IPS DF 4.7 (cell line): ENCODE measurements around the gene SLC27A2.

Source experiments
- DNase-seq: peaks from one replicate; pipeline ENCODE4 v3.0.0-alpha.2; 2013; ENCODE audit warnings: low spot score; ENCODE audit errors: extremely low read depth

The SLC27A2 gene

DNA sequence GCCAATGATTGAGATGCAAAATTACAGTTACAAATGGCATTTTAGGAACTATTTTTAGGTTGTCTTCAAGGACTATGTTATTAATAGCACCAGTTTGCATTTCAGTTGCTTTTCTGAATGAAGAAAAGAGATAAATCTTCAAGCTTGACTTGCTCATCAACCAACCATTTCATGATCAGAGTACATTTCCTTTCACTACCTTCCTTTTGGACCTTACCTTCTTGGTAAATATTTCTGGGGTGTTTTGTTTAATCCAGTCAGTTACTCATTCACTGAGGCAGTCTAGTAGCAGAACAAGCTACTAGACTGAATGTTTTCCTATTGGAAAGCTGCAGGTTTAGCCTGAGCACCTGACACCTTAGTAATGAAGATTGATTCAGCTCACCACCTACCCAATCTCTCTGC, 8.2 kb downstream of the SLC27A2 start:
- no peak for DNase-seq

DNA sequence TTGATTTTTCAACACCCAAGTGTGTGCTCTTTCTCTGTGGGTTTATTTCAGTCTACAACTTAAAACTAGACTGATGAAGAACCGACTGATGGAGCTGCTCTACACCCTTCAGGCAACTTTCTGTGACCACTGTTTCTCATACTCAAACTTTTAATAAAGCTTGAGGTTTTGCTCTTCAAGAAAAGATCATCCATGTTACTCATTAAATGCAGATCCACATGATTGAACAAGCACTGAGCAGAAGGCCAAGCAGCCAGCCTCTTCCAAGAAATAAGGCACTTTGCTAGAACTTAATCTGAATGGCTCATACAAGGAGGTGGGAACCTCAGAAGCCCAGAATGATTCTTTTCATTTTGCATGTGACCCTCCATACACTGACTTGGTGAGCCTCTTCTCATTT, 8.7 kb downstream of the SLC27A2 start:
- DNase-seq: no peak

DNA sequence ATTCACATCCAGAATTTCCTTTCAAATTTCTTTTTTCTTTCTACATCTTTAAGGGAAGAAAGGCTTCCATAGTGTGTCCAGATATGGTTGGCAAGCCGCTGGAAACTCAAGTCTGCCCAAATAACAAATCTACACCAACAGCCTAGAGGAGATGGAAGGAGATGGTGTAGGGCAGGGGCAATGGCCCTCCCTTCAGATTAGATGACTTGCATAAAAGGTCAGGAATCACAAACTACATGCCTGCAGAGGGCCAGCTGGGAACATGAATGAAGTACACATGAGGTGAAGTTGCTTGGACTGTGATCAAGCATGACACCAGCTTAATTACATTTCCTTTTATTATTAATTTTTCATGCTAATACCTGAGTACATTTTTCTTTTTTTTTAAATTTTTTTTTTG, 10.2 kb downstream of the SLC27A2 start:
- no peak for DNase-seq

DNA sequence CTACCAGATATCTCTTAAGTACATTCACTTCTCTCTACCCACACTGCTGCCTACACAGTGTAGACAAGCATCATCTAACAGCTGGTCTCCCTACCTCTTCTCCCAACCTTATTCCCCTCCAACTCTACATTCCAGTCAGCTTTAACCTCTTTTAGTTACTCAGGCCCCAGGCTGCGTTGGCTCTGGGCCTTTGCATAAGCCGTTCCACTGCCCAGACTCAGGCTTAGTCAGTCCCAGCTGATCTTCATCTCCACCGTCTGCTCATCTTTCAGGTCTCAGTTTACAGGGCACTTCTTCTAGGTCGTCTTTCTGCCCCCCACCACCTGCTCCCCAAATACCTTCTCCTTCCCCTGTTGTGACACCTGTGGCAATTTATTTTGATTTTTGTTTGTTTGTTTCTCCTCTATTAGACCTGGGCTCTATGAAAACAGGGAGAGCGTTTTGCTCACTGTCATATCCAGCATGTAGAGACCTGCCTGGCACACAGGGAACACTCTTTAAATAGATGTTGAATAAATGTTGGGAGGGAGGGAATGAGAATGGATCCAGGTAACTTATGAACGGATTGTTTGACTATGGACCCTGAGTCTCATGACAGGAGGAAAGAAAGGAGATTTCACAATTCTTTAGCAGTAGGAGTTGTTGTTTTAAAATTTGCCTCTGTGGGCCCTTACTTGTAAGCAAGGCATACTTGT, 11.1 kb downstream of the SLC27A2 start:
- DNase-seq: no peak

DNA sequence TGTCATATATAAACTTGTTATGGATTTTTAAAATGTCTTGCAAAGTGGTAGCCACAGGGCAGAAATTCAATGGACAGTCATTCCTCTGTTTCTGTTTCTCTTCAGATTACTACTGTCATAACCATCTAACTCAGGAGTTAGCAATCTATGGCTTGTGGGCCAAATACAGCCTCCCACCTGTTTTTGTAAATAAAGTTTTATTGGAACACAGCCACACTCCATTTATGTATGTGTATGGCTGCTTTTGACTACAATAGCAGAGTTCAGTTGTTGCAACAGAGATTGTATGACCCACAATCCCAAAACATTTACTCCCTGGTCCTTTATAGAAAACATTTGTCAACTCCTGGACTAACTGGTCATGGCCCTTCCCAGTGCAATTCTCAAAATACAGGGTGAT, 20.0 kb downstream of the SLC27A2 start:
- no peak for DNase-seq

DNA sequence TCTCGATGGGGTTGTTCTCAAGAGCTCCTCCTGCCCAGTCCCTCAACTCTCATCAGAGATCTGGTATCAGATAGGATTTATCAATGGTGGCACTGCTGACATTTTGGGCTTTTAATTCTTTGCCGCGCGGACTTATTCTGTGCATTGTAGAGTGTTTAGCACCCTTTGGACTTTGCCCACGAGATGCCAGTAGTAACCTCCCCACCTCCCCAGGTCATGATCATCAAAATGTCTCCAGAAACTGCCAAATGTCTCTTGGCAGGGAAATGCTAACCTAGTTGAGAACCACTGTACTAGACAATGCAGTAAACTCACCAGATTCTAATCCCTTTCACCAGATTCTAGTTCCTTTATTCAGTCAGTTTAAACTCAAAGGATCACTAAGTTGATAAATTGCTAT, 24.0 kb downstream of the SLC27A2 start:
- DNase-seq: no peak

DNA sequence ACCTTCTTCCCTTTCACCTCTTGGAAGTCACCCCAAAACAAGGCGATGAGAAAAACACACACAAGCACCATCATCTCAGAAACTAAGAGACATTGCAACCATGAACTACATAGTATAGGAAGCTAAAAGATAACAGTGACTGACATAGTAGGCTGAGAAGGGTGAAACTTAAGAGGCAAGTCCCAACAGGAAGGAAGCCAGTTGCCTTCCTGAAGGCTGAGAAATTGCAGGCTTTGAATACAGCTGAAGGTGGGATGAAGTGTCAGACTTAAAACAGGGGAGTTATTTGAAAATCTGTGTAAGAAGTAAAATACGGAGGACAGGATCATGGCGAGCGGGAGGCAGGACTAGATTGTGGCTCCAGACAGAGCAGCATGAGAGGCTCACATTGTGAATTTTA, 27.8 kb downstream of the SLC27A2 start:
- no peak for DNase-seq

DNA sequence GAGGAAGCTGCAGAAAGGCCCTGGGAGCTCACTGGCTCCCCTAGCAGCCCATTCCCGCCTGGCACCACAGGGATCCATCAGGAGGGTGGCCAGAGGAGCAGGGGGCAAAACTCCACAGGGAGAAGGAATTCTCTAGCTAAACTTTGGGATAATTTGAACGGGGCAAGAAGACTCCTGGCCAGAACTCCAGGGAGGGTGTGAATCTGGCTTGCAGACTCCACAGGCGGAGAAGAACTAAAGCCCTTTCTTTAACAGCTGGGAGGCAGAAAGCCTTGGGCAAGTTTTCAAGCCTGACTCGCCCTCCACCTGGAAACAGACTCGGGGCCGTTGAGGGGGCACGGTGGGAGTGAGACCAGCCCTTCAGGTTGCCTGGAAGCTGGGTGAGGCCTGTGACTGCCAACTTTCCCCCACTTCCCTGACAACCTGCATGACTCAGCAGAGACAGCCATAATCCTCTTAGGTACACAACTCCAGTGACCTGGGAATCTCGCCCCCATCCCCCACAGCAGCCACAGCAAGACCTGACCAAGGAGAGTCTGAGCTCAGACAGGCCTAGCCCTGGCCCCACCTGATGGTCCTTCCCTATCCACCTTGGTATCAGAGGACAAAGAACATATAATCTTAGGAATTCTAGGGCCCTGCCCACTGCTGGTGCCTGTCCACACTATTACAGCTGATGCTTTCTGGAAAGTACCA, 28.6 kb downstream of the SLC27A2 start:
- no peak for DNase-seq

DNA sequence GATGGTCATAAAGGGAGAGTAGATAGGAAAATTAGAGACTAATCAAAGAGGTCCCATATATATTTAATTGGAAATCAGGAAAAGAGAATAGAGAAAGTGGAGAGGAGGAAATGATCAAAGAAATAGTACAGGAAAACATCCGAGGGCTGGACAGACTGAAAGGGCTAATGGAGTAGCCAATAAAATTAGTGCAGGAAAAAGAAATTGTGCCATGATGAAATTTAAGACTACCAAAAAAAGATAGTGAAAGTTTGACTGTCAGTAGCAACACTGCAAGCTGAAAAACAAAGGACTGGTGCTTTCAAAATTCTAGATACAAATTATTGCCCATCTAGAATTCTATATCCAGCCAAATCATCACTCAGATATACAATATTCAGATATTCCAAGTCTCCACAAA, 36.3 kb downstream of the SLC27A2 start:
- DNase-seq: no peak

DNA sequence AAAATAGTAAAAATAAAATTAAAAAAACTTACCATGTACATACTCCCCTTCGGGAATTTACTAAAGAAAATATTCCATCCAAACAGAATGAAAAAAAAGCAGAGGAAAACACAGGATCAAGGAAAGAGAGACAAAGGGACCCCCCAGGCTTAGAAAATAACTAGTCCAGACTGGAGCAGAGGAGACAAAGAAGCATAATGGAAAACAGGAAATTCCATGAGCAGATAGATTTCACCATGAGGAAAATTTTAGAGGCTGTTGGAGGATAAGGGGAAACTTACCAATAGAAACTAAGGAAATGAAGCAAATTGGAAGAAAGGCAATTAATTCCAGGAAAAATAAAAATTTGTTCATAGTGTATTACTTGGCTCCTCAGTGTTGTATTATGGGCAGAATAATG, 36.7 kb downstream of the SLC27A2 start:
- DNase-seq: no peak

DNA sequence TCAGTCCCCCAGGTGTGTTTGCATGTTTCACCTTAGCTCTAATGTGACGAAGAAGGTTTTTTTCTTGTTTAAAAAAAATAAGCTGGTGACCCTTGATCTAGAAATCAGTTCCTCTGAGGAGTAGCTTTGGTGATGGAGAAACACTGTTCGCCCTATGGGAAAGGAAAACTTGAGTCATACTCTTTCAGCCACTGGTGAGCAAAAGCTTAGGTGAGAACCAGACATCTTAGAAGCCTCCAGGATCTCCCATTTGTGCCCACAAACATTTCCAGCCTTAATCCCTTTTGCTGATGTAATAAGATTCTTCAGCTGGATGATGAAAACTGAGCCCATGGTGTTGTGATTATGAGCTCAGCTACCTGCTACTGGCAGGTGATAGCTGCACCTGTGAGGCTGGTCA, 37.8 kb downstream of the SLC27A2 start:
- no peak for DNase-seq

DNA sequence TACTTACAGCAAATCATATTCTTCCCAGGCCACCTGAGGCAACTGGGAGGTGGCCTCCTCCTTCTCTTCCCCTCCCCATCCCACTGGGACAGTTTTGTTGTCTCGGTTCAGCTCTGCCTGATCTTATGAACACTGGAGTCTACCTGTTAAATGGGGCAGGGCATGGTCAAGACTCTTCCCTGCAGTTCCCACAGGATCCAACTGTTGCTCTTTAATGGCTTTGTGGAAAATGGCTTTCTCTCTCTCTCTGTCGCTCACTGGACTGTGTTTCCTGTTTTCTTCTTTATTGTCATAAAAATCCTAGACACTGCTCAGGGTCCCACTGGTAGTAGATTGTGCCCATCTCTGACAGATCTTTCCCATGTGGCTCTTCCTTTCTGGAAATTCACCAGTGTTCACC, 40.2 kb downstream of the SLC27A2 start:
- no peak for DNase-seq

DNA sequence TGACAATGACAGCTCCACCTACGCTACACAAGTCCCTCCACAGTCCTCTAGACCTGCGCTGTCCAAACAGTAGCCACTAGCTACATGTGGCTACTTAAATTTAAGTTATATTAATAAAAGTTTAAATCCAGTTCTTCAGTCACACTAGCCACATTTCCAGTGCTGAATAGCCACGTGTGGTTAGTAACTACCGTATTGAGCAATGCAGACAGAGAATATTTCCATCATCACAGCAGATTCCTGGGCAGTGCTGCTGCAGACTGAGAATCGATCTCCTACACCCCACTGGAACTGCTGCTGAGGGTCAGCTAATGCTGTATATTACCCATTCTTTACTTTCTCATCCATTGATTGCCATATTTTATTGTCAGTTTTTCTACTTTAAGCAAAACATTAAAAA, 42.6 kb downstream of the SLC27A2 start:
- DNase-seq: no peak

DNA sequence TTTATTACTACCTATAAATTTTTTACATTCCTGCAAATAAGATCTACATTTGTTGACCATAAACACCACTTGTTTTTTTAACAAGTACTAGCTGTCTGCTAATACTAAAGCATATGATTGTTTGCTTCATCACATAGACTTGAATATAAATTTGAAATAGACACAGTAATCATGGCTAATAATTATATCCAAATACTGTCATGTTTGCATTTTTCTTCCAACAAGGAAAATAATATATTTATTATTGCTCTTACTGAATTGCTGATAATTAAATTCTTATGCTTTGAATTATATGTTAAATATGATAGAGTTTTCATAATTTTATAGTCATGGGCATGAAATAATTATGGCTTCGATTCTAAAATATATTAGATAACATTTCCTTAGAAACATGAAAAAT, 43.1 kb downstream of the SLC27A2 start:
- no peak for DNase-seq

DNA sequence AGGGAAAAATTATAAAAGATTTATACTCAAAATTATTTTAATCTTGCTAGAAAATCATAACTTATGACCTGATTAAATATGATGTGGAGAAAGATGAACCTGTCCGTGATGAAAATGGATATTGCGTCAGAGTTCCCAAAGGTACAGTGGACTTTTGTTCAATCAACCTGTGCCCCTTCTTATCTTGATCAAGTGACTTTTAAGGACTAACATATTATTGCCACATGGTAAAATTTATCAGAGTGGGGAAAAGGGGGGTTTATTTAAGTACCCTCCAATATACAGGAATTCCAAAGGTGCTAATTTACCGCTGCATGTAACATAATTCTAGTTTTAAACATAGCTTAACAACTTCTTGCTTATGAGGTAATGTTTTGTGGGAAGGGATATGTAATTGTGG, 43.9 kb downstream of the SLC27A2 start:
- DNase-seq: no peak

DNA sequence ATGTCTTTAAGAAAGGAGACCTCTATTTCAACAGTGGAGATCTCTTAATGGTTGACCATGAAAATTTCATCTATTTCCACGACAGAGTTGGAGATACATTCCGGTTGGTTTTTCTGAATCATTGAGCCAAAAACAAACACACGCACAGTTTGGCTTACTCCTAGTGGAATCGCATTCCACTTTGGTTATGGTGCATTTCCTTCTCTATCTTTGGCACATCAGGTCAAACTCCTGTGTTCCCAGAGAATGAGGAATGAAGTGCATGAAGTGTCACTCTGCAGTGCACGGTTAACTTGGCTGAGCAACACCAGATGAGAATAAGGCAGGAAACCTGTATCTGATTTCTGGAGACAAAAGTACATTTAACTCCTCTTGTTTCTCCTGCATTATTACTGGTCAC, 45.1 kb downstream of the SLC27A2 start:
- DNase-seq: no peak

DNA sequence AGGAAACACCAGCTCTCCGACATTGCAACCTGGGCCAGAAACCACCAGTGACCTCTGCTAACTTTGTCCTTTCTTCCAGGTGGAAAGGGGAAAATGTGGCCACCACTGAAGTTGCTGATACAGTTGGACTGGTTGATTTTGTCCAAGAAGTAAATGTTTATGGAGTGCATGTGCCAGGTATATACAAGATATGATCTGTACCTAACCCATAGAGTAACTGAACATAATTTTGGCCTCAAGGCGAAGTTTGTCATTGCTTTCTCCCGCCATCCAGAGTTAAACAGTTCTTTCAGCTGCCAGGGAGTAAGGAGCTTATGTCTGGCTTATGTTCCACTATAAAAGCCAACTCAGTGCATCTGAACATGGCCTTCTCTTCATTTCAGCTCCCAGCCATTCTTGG, 46.9 kb downstream of the SLC27A2 start:
- DNase-seq: no peak

DNA sequence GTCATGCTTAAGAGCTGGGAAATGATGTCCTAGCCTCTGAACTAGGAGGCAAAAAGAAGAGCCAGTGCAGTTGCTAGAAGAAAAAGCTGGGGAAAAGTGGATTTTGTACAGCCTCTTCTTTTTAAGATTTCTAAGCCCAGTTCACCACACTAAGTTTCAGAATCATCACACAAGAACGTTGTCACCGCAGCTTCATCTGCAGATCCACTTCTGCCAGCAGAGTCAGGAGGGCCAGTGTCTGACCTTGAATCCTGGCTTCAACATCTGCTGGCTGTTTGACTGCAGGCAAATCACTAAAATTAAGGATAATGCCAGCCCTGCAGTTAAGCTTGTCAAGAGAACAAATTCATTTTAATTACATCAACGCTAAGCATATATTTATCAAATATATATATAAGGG, 47.3 kb downstream of the SLC27A2 start:
- no peak for DNase-seq

DNA sequence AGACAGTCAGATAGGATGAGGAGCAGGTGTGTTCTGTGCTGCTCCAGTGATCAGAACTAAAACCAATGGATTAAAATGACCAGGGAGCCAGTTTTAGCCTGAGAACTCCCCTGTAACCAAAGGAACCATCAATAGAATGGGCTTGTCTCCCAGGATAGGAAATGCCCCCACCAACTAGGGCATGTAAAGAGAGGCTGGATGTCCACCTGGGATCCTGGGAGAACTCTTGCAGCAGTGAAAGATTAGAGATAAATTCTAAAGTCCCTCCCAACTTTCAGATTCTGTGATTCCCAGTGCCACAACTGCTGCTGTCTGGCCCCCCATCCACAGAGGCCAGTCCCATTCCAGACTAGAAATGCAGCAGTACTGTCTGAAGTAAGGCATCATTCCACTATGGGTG, 49.8 kb downstream of the SLC27A2 start:
- no peak for DNase-seq

DNA sequence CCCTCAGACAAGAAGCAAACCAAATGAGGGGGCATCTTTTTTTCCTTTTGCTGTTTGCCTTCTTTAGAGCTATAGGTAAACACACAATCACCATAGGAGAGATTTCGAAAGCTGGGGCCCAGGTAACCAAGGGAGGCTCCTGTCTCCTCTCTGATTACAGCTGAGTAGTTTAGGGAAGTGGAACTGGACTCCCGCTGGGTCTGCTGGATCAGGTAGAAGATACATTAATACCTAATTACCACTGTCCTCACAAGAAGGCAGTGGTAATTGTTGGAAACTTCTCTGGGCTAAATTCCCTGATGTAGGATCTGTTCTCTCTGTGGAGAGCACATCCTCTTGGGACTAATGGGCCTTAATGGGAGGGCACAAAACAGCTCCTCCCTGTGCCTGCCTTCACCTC, 50.8 kb downstream of the SLC27A2 start:
- no peak for DNase-seq

DNA sequence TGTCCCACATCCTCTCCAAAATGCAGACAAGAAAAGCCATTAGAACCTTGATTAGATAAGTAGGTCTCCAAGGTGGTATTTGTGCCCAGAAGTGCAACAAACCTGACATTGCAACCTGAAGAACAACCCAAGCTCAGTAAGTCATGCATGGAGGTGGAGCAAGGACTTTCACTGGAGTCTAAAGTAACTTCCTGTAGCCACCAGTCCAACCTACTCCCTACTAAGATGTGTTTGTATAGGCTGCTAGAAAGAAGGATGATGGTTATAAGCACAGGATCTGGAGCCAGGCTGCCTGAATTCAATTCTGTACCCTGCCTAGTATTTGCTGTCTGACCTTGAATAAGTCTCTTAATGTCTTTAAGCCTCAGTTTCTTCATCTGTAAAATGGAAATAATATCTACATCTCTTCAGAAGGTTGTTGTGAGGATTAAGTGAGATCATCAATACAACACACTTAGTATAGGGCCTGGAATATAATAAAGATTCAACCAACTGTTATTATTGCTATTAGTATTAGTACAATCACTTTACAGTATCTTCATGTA, 51.3 kb downstream of the SLC27A2 start:
- no peak for DNase-seq

DNA sequence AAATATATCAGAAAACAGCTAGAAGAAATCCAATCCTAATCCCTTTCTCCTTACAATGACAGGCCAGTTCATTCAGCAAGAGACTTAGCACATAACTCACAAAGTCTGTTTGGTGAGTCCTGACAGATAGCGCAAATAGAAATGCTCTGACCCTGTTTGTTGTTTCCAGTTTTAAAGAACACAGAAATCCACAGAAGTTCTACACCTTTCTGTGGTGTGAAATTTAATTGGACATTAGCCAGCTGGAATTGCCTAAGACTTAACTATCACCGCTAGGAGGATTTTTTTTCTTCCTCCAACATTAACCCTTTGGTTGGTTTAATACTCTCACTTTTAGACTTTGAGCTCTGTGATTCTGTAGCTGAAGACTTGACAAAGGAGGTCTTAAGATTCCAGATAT, 52.8 kb downstream of the SLC27A2 start:
- no peak for DNase-seq

DNA sequence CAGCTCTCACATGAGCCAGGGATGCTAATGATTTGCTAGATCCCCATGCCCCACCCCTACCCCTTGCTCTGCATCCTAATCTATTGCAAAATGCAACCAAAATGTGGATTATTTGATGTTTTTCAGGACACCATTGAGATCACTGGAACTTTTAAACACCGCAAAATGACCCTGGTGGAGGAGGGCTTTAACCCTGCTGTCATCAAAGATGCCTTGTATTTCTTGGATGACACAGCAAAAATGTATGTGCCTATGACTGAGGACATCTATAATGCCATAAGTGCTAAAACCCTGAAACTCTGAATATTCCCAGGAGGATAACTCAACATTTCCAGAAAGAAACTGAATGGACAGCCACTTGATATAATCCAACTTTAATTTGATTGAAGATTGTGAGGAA, 53.8 kb downstream of the SLC27A2 start:
- DNase-seq: no peak
